H1 (cell line): ENCODE measurements around the gene ARID5B.
"Not testable (repeated sequence)": the region's sequence is repeated elsewhere in the genome, so short reads cannot be mapped to it uniquely, and the experiment has no call there.

ENCODE experiments used
- CREB1 ChIP-seq: IDR thresholded peaks from 2 replicates; pipeline ENCODE4 v1.6.1; 2012; ENCODE audit warnings: inconsistent platforms
- CTCF ChIP-seq, 3 experiments: IDR thresholded peaks; 1 replicate in 2 of 3; 2 replicates in 1 of 3; pipeline versions ENCODE4 v1.5.1 to v1.6.1; 2011; ENCODE audit warnings: low read length in 3 of 3, mild to moderate bottlenecking in 3 of 3, inconsistent platforms in 2 of 3, low read depth in 1 of 3, moderate library complexity in 1 of 3; ENCODE audit not compliant: insufficient read depth in 1 of 3; ENCODE audit errors: control extremely low read depth in 1 of 3
- EZH2 ChIP-seq: fragments of 200-600 bp; sonication (generic); IDR thresholded peaks from 2 replicates; pipeline ENCODE4 v1.7.1; 2012; ENCODE audit warnings: low read depth, mild to moderate bottlenecking, moderate library complexity, low read length, inconsistent platforms; ENCODE audit not compliant: severe bottlenecking
- MAFK ChIP-seq: IDR thresholded peaks from 2 replicates; pipeline ENCODE4 v1.6.1; 2012; ENCODE audit warnings: low read depth, mild to moderate bottlenecking, improper control_type of control experiment, low read length
- POLR2A ChIP-seq, 2 experiments: IDR thresholded peaks; 1 replicate in 1 of 2; 2 replicates in 1 of 2; pipeline ENCODE4 v1.6.1; 2011; ENCODE audit warnings: low read depth in 2 of 2, low read length in 2 of 2, mild to moderate bottlenecking in 2 of 2; ENCODE audit errors: control extremely low read depth in 1 of 2
- ZNF274 ChIP-seq: IDR thresholded peaks from 2 replicates; pipeline ENCODE4 v1.7.0; 2012; ENCODE audit warnings: low read length, borderline replicate concordance; ENCODE audit errors: extremely low read depth

- not testable (repeated sequence) for TF ChIP-seq POLR2A (IDR thresholded peaks at IDR 0.05; ENCODE audit: control extremely low read depth in 1 of 2, low read depth in 2 of 2, low read length in 2 of 2); CTCF (IDR thresholded peaks at IDR 0.05; ENCODE audit: control extremely low read depth in 1 of 3, insufficient read depth in 1 of 3, low read depth in 1 of 3, low read length in 3 of 3); ZNF274; CREB1; MAFK; EZH2
Measured at GRCh38 chr10:61867374-61867773, 34.1 kb upstream of the ARID5B start.
